22Rv1 (cell line): Measurements from ENCODE around the gene CDH12.

ENCODE experiments used
- CTCF ChIP-seq: fragments of 450-650 bp; IDR thresholded peaks from 2 replicates; pipeline ENCODE4 v1.5.1; 2017; ENCODE audit warnings: mild to moderate bottlenecking
- ZFX ChIP-seq: fragments of 450-650 bp; IDR thresholded peaks from 2 replicates; pipeline ENCODE4 v1.6.1; 2017; ENCODE audit warnings: antibody characterized with exemption, borderline replicate concordance

- no peak for TF ChIP-seq CTCF
- no peak for TF ChIP-seq ZFX
Measured at GRCh38 chr5:22465177-22465576, 388.0 kb downstream of the CDH12 start.
